GM12878 (cell line): ENCODE measurements around the gene EVC. TPM values are rescaled to one million over a fixed set of nuclear protein-coding genes. Genes with fewer than 3 reads are reported as not detected.

Source experiments
- ATAC-seq: fragments of 200-7000 bp; cut with Tn5 transposase; 3 replicates; pipeline ENCODE4 v1.9.1; 2020; ENCODE audit warnings: mild to moderate bottlenecking, moderate library complexity
- BruUV-seq: library from RNA; stranded (reverse); fragments of 400-500 nt; replicated peaks from 2 replicates; lab custom pipeline; 2021; lab: Mats Ljungman, UMichigan
- CTCF ChIA-PET: fragments of 300-600 bp; sonication (Branson Sonifier 250); formaldehyde crosslinking; extraction: SDS; loops from one replicate; lab custom pipeline; 2021; ENCODE audit warnings: inconsistent platforms; lab: Yijun Ruan, JAX
- POLR2A ChIA-PET: fragments of 350-600 bp; formaldehyde crosslinking; extraction: SDS; loops from one replicate; lab custom pipeline; 2021; ENCODE audit warnings: inconsistent platforms; lab: Charles Lee
- RAD21 ChIA-PET: fragments of 300-600 bp; sonication (Branson Sonifier 250); formaldehyde crosslinking; loops from one replicate; lab custom pipeline; 2023; ENCODE audit warnings: antibody characterized with exemption; ENCODE audit not compliant: unreplicated experiment; lab: Charles Lee
- SMC1A ChIA-PET: fragments of 300-600 bp; sonication (Branson Sonifier 250); formaldehyde crosslinking; loops from one replicate; lab custom pipeline; 2023; ENCODE audit not compliant: unreplicated experiment, uncharacterized antibody; lab: Charles Lee
- DNase-seq: peaks from one replicate; pipeline ENCODE4 v3.0.0-alpha.2; 2011; ENCODE audit warnings: low read depth, low spot score
- FAIRE-seq: peaks from 3 replicates; lab custom pipeline; 2011; peaks lifted over from hg19 to GRCh38; lab: Jason Lieb, UNC
- H2AFZ ChIP-seq: 2 replicates; pipeline ENCODE4 v1.6.0; 2011; ENCODE audit warnings: low read depth, low read length, control low read depth; ENCODE audit not compliant: control insufficient read depth
- H3K27ac ChIP-seq: 2 replicates; pipeline ENCODE4 v1.5.1; 2011; ENCODE audit warnings: control low read depth; ENCODE audit not compliant: control insufficient read depth, insufficient read depth
- H3K27me3 ChIP-seq, 2 experiments: replicated peaks in 1 of 2; 2 replicates each; pipeline versions ENCODE4 v1.6.0 to v1.6.1; 2011; ENCODE audit warnings: low read length in 1 of 2; ENCODE audit not compliant: control insufficient read depth in 2 of 2, insufficient read depth in 2 of 2
- H3K36me3 ChIP-seq, 2 experiments: 2 replicates each; pipeline ENCODE4 v1.5.1; 2011; ENCODE audit warnings: low read length in 1 of 2; ENCODE audit not compliant: control insufficient read depth in 2 of 2, insufficient read depth in 2 of 2
- H3K4me1 ChIP-seq: 2 replicates; pipeline ENCODE4 v1.6.1; 2011; ENCODE audit warnings: mild to moderate bottlenecking, low read length, moderate library complexity, mixed read lengths; ENCODE audit not compliant: control insufficient read depth, insufficient read depth
- H3K4me2 ChIP-seq: 2 replicates; pipeline ENCODE4 v1.6.0; 2011; ENCODE audit warnings: control low read depth; ENCODE audit not compliant: control insufficient read depth, insufficient read depth
- H3K4me3 ChIP-seq: fragments of 200-600 bp; sonication (generic); 2 replicates; pipeline ENCODE4 v1.5.1; 2016
- H3K79me2 ChIP-seq: 2 replicates; pipeline ENCODE4 v1.6.0; 2011; ENCODE audit warnings: low read length; ENCODE audit not compliant: control insufficient read depth, insufficient read depth
- H3K9ac ChIP-seq: 2 replicates; pipeline ENCODE4 v1.8.0; 2011; ENCODE audit warnings: low read length, control low read depth, mixed read lengths; ENCODE audit not compliant: control insufficient read depth, insufficient read depth
- H3K9me3 ChIP-seq: replicated peaks from 3 replicates; pipeline ENCODE4 v1.5.1; 2011; ENCODE audit warnings: mild to moderate bottlenecking, low read length; ENCODE audit not compliant: control insufficient read depth, insufficient read depth
- H4K20me1 ChIP-seq: 2 replicates; pipeline ENCODE4 v1.6.0; 2011; ENCODE audit not compliant: control insufficient read depth, insufficient read depth
- BMI1 ChIP-seq: fragments of 450-650 bp; IDR thresholded peaks from 2 replicates; pipeline ENCODE4 v1.6.1; 2016; ENCODE audit warnings: mild to moderate bottlenecking, moderate library complexity, borderline replicate concordance
- CBFB ChIP-seq: IDR thresholded peaks from 2 replicates; pipeline ENCODE4 v1.6.1; 2016; ENCODE audit warnings: antibody characterized with exemption, low read depth
- EED ChIP-seq: sonication (generic); IDR thresholded peaks from 2 replicates; pipeline ENCODE4 v1.6.1; 2016; ENCODE audit warnings: antibody characterized with exemption, low read depth
- EP300 ChIP-seq, 2 experiments: fragments of 150-350 bp in 1 of 2; IDR thresholded peaks; 2 replicates each; pipeline ENCODE4 v1.6.1; 2011 to 2012; ENCODE audit warnings: low read depth in 2 of 2, low read length in 2 of 2, borderline replicate concordance in 1 of 2, improper control_type of control experiment in 1 of 2, inconsistent platforms in 1 of 2; ENCODE audit not compliant: control insufficient read depth in 1 of 2
- IKZF2 ChIP-seq, 2 experiments: fragments of 450-650 bp; IDR thresholded peaks; 2 replicates each; pipeline ENCODE4 v1.6.1; 2017; ENCODE audit warnings: mild to moderate bottlenecking in 2 of 2, moderate library complexity in 2 of 2
- NR2C1 ChIP-seq: fragments of 450-650 bp; IDR thresholded peaks from 2 replicates; pipeline ENCODE4 v1.6.1; 2017; ENCODE audit warnings: antibody characterized with exemption, mild to moderate bottlenecking, moderate library complexity
- ZSCAN29 ChIP-seq: fragments of 450-650 bp; IDR thresholded peaks from 2 replicates; pipeline ENCODE4 v1.6.1; 2017; ENCODE audit warnings: mild to moderate bottlenecking, moderate library complexity
- WGBS: methylation state at CpG from one replicate; pipeline ENCODE4 v1.1.6; 2016; ENCODE audit warnings: low lambda C conversion rate; ENCODE audit not compliant: insufficient replicate concordance, insufficient coverage; ENCODE audit errors: missing lambda C conversion rate; 5-methylcytosine and 5-hydroxymethylcytosine counted together
- in situ Hi-C: fragments of 300-500 bp; cut with MboI; formaldehyde crosslinking; loops from 9 replicates; pipeline ENCODE4 v1.14.3; 2018; ENCODE audit warnings: mixed read lengths
- intact Hi-C: fragments of 100-400 bp; cut with micrococcal nuclease; formaldehyde crosslinking; loops from one replicate; pipeline ENCODE4 v1.14.2; 2022; ENCODE audit not compliant: unreplicated experiment
- polyA plus RNA-seq, 11 experiments: library from polyadenylated mRNA; depleted of rRNA in 4 of 11; unstranded in 6 of 11; stranded (reverse) in 5 of 11; fragments of >200 nt; fragmentation: Nextera tagmentation in 4 of 11; fragmentation: Illumina TruSeq in 1 of 11; extraction: Ambion mirVana in 4 of 11; extraction: Trizol in 1 of 11; gene quantifications; 1 replicate in 1 of 11; 2 replicates in 10 of 11; pipeline versions ENCODE4 v1.2.1 to v1.2.3, GENCODE V29; 2011 to 2016; ENCODE audit warnings: inconsistent platforms in 2 of 11, missing spikeins in 2 of 11, low read depth in 1 of 11
- total RNA-seq, 4 experiments: library from RNA; depleted of rRNA in 3 of 4; stranded (reverse); fragments of >200 nt in 3 of 4; fragmentation: Illumina TruSeq in 1 of 4; extraction: Trizol in 1 of 4; gene quantifications; 2 replicates each; pipeline versions ENCODE4 v1.2.1 to v1.2.3, GENCODE V29; 2013 to 2021
- TF ChIP-seq, protein P1 (sequence below): fragments of 150-350 bp; IDR thresholded peaks from 2 replicates; pipeline ENCODE4 v1.6.1; 2014; ENCODE audit warnings: mild to moderate bottlenecking, low read depth, low read length

The EVC gene
- total and polyA plus RNA-seq, 10 of the 15 experiments (the other 5 are each of a cell fraction or from before 2014, with no cell fraction given), result 0.87 to 55.9 (median 15.6) TPM

DNA sequence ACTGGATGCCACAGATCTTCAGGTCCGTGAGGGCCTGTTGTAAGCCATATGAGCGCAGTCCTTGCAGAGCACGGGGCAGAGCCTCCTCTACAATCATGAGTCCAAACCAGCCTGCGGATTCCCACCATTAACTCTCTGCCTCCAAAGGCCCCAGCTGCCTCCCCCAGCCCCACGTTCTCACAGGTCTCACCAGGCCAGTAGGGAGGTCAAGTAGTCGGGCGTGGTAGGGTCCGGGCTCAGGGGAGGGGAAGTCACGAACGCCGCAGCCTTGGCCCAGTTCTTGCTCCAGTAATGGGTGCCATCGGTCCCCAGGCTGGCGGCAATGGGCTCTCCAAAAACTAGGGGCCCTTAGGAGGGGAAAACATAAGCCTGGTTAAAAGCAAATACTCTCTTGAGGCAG lies 128.3 kb downstream of the EVC start:
- TF ChIP-seq EP300 (IDR thresholded peaks at IDR 0.05; ENCODE audit: borderline replicate concordance in 1 of 2, control insufficient read depth in 1 of 2, low read depth in 2 of 2, low read length in 2 of 2), result no peak
- TF ChIP-seq ZSCAN29, result no peak
- no peak for TF ChIP-seq NR2C1
- TF ChIP-seq IKZF2 (IDR thresholded peaks at IDR 0.05), result no peak
- no peak for TF ChIP-seq BMI1
- TF ChIP-seq CBFB, result no peak

GRCh38 chr4:5839751-5840674 lies 129.0 kb downstream of the EVC start:
- 47% methylated on average over 30 of the region's 30 CpGs for WGBS
- H4K20me1 ChIP-seq, result no peaks in the 10 kb centered on the region
- H3K27me3 ChIP-seq, result no peaks in the 10 kb centered on the region; a peak in 2 of 4 replicates
- ChIA-PET SMC1A (no interaction called here), RAD21 (no interaction called here), CTCF (no interaction called here)
- DNase-seq, result no peak
- BruUV-seq, result no TSS peak
- H3K27ac ChIP-seq, result no peak overlapping the region
- intact Hi-C loops, result no loop called here
- no peaks in the 10 kb centered on the region for H3K4me1 ChIP-seq
- no peak overlapping the region for H2AFZ ChIP-seq
- TF ChIP-seq EED (no peak), BMI1 (no peak)
- TF ChIP-seq, protein P1, sequence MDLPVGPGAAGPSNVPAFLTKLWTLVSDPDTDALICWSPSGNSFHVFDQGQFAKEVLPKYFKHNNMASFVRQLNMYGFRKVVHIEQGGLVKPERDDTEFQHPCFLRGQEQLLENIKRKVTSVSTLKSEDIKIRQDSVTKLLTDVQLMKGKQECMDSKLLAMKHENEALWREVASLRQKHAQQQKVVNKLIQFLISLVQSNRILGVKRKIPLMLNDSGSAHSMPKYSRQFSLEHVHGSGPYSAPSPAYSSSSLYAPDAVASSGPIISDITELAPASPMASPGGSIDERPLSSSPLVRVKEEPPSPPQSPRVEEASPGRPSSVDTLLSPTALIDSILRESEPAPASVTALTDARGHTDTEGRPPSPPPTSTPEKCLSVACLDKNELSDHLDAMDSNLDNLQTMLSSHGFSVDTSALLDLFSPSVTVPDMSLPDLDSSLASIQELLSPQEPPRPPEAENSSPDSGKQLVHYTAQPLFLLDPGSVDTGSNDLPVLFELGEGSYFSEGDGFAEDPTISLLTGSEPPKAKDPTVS, result no peak
- TF ChIP-seq, all 136 proteins: peak for 0
- in situ Hi-C loops, result no loop called here
- POLR2A ChIA-PET, result no interaction called here
- no peak overlapping the region for H3K4me2 ChIP-seq
- no peaks in the 10 kb centered on the region for H3K36me3 ChIP-seq
- ATAC-seq (no peak), FAIRE-seq (no peak)
- no peaks in the 10 kb centered on the region for H3K79me2 ChIP-seq
- no peak overlapping the region for H3K4me3 ChIP-seq
- no peak overlapping the region for H3K9ac ChIP-seq
- H3K9me3 ChIP-seq, result no peaks in the 10 kb centered on the region

More for the DNA sequence above, 128.3 kb downstream of the EVC start:
- ATAC-seq (no peak), DNase-seq (no peak), FAIRE-seq (no peak)
- RAD21 ChIA-PET, result no interaction called here
- intact Hi-C loops (no loop called here), in situ Hi-C loops (no loop called here)
- Histone ChIP-seq H3K4me2 (no peak overlapping the region), H3K4me3 (no peak overlapping the region), H4K20me1 (no peaks in the 10 kb centered on the region), H3K4me1 (no peaks in the 10 kb centered on the region), H3K9me3 (no peaks in the 10 kb centered on the region), H3K36me3 (no peaks in the 10 kb centered on the region), H2AFZ (no peak overlapping the region), H3K79me2 (no peaks in the 10 kb centered on the region), H3K27ac (no peak overlapping the region), H3K27me3 (no peaks in the 10 kb centered on the region; a peak in 2 of 4 replicates), H3K9ac (no peak overlapping the region)
- CTCF ChIA-PET, result no interaction called here
- SMC1A ChIA-PET, result no interaction called here
- POLR2A ChIA-PET, result no interaction called here
- BruUV-seq, result no TSS peak
- WGBS, result 40% methylated on average over 13 of the region's 13 CpGs
